DND-41 (cell line): ENCODE data around the gene LARP1B.

Source experiments
- CTCF ChIP-seq: IDR thresholded peaks from 2 replicates; pipeline ENCODE4 v1.5.1; 2012; ENCODE audit warnings: borderline replicate concordance, low read length, moderate library complexity, mild to moderate bottlenecking; ENCODE audit not compliant: poor library complexity, severe bottlenecking; ENCODE audit errors: extremely low read depth
- EZH2 ChIP-seq: IDR thresholded peaks from 3 replicates; pipeline ENCODE4 v1.6.1; 2012; ENCODE audit warnings: borderline replicate concordance, low read depth, mild to moderate bottlenecking, moderate library complexity, low read length, inconsistent platforms; ENCODE audit not compliant: severe bottlenecking

- TF ChIP-seq CTCF: no peak
- no peak for TF ChIP-seq EZH2
Measured at GRCh38 chr4:128060699-128061565, at the start of gene LARP1B.
